Stimulated activated CD8-positive, alpha-beta memory T cell treated with anti-CD3 and anti-CD28 coated beads, Interleukin-15, amount 100 ng/mL, for 1 hour (primary cell): ENCODE results near the gene AJUBA.
"Not testable (repeated sequence)": the region's sequence is repeated elsewhere in the genome, so short reads cannot be mapped to it uniquely, and the experiment has no call there.

ENCODE experiments used
- DNase-seq: peaks from one replicate; pipeline ENCODE4 v3.0.0-alpha.2; 2020; ENCODE audit warnings: low read depth

The AJUBA gene

DNA sequence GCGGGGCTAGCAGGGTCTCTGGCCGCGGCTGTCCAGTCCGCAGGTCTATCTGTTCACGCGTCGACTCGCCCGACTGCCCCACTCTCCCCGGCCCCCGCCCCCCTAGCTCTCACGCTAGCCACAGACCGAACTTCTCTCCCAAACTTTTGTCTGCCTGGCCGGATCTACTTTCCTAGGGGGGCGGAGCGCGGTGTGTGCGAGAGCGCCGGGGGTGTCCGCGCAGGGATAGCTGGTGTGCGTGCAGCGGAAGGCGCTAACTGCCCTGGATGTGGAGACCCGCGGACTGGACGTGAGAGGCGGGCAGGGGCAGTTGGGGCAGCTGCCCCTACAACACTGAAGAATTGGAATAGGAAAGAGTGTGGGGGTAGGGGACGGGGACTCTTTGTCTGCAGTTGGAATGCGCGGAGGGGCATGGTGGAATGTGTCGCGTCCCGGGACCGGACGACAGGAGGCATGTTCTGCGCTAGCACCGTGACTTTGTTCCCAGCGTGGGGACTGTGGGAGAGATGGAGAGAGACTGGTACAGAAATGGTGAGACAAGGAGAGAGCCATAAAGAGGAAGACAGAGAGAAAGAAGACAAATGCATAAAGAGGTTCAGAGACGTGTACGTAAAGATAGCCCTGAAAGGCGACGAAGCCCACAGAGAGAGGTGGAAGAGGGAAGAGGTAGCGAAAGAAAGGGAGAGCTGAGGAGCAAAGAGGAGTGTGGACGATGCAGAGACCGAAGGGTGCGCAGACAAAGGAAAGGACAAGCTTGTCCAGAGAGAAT is at the start of gene AJUBA:
TSS of gene AJUBA (minus strand) at position 75 of the 769 bp plus-strand sequence. CDS start 285 bp downstream, outside the sequence.
- peak; percentile 49 for DNase-seq

DNA sequence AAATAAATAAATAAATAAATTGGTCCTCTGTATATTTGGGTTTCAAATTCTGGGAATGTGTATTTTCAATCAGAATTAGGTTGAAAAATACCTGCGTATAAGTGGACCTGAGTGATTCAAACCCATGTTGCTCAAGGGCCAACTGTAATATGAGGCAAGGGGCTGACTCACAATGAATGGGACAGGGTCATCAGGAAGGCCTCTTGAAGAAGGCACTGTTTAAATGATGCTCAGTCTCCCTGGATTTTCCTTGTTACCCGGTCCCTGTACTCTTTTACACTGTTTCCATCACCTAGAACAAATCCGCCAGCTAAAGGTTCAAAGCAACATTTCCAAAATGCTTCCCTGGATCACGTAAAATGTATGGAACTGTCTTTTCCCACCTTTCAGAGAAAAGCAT is 48.6 kb upstream of the AJUBA start:
- no peak for DNase-seq

DNA sequence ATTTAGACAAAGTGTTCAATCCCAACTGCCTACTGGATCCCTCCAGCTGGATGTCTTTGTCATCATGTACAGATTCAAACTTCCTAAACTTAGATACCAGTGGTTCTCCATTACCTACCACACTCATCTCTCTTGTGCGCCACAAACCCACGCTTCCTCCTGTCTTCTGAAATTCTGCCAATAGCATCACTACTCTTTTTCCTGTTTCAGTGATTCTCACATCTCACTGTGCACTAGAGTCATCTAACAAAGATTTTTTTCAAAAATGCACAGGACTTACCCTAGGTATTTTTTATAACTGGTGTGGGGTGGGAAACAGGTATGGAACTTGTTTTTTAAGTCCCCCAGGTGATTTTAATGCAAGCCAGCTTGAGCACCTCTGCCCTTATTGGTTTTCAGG is 46.4 kb upstream of the AJUBA start:
- no peak for DNase-seq

DNA sequence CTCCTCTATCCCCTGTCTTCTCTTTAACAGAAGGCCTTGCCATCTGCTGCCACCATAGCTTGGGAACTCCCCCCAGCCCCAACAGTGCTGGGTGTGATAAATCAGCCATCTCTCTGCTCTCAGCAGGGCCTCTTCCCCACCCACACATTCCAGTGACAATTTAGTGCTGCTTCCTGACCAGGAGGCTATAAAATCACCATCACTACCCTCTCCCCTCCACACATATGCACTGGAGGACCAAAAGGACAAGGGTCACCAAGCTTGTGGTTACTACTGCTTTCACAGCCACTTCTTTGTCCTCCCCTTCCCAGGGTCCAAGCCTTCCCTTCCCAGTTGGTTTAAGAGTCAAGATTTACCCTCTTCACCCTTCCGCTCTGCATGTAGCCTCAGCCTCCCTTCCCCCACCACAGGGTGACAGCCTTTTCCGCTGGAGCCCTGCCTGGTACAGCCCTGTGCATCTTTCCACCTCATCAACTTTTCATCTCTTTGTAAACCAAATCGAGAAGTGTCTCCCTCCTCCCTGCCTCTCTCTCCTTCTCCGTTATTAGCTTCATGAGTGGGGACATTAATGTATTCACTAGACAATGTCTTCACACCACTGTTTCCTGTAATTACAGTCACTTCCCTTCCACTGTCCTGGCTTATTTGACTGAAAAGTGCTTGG is 42.9 kb upstream of the AJUBA start:
- DNase-seq, result no peak

DNA sequence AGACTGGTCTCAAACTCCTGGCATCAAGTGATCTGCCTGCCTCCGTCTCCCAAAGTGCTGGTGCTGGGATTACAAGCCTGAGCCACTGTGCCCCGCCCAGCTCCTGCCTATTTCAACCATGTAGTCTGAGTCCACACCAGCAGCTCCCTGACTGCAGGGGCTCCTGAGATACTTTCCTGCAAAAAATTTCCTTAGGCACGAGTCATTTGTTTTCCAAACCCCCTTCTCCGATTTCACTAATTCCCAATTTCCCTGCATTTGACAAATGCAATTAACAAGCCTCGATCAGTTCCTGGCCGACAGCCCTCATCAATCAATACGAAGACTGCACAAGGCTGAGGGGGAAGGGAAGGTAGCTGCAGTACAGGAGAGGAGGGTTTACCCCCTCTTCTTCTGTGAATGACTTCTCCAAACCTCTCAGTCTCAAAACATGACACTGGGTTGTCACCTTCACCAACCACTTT is 42.3 kb upstream of the AJUBA start:
- no peak for DNase-seq

DNA sequence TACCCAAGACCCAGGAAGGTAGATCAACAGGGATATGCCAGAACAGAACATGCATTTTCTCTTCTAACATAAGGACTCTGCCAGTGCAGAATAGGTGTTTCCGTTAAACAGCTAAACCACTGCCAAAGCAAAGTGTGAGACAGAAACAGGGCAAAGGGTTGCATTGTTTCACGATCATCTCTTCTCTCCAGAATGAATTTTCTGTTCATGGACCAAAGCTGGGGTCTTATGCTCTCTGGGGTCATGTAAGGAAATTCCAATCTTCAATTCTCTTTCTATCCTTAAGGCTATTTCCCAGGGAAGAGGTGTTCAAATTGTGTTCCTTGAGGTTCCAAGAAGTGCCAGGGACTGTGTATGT is 41.4 kb upstream of the AJUBA start:
- no peak for DNase-seq

DNA sequence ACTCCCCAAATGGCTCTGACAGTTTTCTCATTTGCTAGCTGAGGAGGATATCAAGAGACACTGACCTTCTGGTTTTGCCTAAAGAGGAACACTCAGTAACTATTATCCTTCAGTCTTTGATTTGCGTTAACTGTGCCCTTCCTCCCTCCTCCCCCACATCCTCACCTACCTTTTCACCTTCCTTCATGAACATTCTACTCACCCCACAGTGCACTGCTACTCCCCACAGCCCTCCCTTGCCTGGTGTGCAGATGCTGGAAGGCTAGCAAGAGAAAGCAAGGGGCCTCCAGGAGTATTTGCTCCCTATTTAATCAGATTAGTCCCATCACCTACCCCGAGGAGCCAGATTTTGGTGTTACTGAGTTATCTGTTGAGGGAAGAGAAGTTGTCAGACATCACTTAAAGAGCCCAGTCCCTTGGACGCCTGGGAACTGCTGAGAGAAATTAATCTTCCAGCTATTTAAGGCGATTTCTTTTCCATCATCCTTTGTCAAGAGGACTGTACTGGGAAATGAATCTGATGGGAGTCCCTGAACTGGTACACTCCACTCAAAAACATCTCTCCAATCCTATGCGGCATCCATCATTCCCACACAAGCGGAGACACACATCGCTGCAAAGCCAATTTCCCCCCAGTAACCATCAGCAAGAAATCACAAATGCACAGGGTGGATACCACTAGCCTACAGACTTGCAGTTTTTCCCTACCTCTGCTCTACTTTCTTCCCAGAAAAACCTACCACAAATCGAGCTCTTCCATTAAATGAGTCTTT is 40.9 kb upstream of the AJUBA start:
- DNase-seq, result no peak

DNA sequence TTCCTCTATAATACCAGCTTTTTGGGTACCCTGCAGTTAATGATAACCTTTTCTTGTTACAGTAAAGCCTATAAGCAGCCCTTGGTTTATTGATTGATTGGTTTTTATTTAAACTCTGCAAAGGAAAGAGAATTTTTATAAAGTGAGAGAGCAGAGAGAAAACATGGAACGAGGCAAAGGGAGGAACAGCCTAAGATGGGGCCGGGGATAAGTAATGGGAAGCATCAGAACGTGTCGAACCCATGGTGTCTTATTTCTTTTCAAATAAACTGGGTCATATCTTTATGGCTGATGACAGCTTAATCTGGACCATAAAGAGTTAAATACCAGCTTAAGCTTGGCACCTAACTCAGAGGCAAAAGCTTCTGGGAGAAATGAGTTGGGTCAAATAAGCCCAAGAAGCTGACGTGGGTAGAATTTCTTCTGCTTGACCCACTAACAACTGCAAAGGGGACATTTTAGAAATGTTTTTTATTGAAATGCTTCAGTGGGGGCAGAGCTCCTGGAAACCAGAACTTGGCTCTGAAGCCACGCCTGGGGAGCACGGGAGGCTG is 39.6 kb upstream of the AJUBA start:
- DNase-seq, result no peak

DNA sequence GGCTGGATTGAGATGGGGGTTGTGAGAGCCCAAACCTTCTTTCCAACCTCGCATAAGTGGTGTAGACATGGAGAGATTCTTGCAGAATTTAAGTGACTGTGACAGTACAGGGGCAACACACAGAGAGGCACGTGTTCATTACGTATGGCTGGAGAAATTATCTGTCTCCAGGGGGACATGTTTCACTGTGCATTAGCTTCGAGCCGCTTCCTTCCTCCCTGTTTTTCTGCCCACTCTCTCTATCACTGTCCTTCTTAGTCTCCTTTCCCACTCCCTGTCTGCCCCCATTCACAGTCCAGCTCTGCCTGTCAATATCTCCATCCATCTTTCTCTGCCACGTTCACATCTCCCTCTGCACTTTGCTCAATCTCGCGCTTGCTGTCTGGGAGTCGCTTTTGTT is 39.1 kb upstream of the AJUBA start:
- no peak for DNase-seq

DNA sequence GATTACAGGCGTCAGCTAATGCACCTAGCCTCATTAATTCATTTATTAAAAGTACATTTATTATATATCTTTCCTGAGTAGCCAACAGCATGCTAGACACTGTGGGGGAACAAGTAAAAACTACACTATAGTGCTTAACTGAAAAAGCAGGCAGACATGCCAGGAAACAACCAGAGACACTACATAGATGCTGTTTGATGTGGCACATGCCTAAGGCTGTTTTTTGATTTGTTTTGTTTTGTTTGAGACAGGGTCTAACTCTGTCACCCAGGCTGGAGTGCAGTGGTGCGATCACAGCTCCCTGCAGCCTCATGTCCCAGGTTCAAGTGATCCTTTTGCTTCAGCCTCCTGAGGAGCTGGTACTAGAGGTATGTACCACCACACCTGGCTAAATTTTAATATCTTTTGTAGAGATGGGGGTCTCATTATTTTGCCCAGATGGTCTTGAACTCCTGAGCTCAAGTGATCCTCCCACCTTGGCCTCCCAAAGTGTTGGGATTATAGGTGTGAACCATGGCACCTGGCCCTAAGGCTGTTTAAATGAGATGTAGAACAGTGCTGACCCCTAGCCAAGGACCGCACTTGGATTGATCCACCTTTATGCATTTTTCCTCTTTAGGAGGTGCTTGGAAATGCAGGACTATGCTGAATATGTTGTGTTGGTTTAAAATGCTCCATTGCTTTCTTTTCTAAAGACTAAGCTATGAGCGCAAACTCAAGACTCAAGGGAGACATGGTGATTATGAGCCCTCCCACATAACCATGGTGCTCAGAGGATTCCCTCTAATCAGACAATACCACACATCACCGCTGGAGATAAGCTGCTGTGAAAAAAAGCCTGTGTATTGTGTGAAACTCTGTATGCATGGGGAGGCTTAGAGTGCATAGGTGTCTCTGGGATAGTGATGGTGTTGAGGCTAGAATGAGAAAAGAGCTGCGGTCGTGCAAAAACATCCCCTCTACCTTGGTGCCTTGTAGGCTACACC is 38.1 kb upstream of the AJUBA start:
- DNase-seq, result no peak

DNA sequence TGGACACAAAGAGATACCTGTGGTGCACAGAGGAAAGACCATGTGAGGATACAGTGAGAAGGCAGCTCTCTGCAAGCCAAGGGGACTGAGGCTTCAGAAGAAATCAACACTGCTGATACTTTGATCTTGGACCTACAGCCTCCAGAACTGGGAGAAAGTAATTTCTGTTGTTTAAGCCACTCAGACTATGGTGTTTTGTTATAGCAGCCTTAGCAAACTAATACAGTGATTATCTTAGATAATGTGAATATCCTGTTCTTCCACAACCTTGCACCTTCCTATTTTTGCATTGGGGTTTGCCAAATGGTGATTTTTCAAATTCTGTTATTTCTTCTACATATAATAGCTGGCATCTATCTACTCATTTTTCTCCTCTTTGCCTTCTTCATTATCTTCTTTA is 35.8 kb upstream of the AJUBA start:
- no peak for DNase-seq

DNA sequence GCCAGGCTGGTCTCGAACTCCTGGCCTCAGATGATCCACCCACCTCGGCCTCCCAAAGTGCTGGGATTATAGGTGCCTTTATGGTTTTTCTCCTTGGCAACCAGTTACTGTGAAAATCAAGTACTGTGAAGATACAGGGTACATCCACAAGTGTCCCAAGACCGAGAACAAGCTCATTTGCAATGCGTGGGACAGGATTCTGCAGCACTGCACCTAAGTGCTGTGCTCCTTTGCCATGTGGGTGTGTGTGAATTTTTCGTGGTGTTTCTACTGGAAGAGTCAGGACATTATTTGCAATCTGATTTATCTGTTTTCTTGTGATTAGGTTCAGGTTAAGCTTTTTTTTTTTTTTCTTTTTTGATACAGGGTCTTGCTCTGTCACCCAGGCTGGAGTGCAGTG is 34.7 kb upstream of the AJUBA start:
- no peak for DNase-seq

DNA sequence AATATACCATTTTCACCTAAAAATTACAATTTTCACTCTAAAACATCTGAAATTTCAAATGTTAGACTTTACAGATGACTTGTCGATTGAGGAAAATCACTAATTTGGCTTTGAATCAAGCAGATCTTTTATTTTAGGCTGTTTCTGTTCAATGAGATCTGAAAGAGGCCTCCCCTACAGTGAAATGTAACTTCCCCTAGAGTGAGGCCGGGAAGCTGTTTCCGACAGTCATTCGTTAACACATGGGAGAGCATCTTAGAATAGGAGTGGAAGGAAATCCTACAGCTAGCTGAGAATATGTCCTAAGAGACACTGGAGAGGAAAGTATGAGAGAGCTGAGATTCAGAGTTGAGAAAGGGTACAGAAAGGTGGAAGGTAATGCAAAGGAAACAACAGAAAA is 33.3 kb upstream of the AJUBA start:
- no peak for DNase-seq

DNA sequence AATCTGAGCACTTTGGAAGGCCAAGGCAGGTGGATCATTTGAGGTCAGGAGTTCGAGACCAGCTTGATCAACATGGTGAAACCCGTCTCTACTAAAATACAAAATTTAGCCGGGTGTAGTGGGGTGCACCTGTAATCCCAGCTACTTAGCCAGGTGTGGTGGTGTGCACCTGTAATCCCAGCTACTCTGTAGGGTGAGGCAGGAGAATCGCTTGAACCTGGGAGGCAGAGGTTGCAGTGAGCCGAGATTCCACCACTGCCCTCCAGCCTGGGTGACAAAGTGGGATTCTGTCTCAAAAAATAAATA is 31.4 kb upstream of the AJUBA start:
- DNase-seq, result not testable (repeated sequence)

DNA sequence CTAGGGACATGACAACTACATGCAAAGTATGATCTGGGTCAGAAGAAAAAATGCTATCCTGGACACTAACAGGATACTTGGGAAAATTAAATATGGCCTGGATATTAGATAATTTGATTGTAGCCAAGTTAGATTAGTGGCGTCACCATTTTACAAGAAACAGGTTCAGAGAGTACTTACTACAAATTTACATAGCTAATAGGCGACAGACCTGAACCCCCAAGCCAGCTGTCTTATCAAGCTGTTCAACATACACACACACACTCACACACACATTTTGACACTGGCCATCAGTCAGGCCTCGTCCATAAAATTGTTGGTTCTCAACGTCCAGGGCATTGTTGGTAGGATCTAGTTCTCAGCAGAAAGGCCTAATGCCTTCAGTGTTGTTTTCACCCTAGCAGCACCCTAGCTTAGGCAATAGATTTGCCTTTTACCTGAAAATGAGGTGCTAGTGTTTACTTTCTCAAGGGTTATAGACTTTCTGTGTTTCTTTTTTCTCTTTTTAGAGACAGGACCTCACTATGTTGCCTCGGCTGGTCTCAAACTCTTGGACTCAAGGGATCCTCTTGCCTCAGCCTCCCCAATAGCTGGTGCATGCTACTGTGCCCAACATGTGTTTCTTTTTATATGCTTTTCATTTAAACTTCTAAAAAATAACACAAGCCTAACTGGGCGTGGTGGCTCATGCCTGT is 30.9 kb upstream of the AJUBA start:
- DNase-seq, result no peak

DNA sequence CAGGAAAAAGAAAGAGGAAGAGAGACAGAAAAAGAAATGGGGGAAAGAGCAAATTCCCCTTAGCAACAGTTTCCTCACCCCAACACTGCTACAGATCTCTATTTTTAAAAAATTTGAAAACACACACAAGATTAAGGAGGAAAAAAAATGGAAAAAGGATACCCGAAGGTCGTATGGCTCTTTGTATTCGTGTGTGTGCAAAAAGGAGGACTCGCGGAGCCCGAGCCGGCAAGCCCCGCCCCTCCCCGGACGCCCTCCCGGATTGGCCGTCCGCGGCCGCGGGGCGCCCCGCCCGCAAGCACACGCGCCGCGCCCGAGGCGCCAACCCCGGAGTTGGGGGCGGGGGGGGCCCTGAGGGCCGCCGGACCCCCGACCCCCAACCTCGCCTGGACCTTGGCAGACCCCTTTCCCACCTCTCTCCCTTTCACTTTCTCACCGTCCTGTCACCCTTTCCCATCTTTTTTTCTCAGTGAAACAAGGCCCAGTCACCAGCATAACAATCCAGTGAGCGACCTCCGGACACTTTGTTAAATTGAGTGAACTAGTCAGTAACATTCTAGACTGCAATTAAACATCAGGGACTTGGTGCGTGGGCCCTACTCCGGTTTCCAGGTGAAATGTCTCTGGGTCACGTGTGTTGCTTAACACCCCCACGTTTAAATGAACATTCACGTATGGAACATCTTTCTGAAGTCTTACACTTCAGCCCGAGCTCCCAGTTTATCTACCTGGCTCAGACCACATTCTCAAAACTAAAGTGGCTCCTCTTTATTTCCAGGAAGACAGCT is 27.8 kb upstream of the AJUBA start, which contains the start of gene C14orf93:
TSS of gene C14orf93 (minus strand) at position 205 of the 788 bp plus-strand sequence. CDS start 11,120 bp downstream, outside the sequence.
- DNase-seq, result peak; percentile 59

DNA sequence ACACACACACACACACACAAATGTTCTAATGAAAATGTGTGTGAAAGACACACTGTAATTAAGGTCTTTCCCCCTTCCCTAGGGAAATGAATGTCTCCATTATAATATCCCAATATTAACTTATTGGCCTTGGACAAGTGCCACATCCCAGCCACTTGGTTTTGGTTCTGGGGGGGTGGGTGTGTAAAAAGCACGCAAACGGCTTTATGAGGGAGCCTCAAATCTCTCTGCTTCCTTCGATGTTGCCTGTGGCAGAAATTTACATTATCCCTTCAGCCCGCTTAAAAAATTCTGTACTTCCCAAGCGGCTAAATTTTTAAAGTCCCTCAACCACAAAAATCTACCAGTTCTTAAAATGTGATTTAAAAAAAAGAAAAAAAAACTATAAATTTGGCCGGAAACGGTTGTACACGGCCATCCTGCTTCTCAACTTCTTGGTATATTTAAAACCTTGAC is 27.2 kb upstream of the AJUBA start:
- no peak for DNase-seq

DNA sequence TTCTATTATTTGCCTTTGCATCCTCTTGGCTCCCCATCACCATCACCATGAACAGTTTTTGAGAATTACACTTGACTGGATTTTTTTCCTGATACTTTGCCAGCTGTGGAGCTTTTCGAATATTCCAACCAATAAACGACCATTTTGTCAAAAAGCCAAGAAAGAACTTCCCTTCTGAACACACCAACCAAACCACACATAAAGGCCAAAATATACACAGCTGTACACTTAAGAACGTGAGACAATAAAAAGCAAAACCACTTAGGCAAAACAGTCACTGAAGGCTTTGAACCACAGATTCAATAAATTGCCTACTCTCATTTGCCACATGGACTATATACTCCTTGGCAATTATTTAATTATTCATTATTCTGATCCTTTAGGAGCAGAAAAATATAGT is 26.5 kb upstream of the AJUBA start:
- no peak for DNase-seq

DNA sequence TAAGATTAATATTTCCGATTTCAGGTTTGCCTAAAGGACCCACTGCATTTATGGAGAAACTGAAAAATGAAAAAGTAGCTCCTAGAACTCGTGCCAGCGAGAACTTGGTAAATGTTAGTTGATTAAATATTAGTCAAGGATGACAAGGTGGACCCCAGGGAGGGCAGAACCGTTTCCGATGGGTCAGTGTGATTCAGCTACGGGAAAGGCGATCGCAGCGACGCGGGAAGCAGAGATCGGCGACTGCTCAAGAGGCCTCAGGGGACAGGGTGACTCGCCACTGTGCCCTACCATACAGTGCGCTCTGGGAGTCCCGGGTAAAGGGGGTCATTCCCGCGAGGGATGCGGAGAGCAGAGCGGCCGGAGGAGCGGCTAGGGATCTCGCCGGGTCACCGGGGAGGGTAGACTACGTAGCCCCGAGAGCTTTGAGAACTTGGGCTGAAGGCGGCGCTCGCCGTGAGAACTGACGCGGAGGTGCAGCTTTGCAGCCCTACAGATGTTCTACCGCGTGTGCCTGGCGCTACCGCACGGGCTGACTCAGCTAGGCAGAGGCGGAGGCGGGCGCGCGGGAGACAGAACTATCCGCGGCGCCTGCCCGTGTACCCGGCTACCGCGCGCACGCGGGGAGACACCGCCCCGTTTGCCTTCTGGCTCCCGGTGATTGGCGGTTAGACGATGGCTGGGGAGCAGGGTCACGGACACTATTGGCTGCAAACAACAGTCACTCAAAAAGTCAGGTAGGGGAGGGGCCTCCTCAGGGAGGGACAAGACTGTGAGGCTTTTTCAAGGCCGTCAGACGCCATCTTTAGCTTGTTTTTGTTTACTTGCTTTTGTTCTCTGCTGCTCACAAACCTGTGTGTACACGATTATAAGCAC is 24.4 kb upstream of the AJUBA start:
- DNase-seq, result peak; percentile 86
